H4 (cell line): Measurements from ENCODE around the gene NRXN3. TPM values are rescaled to one million over a fixed set of nuclear protein-coding genes. Genes with fewer than 3 reads are reported as not detected.
"Not testable (repeated sequence)": the region's sequence is repeated elsewhere in the genome, so short reads cannot be mapped to it uniquely, and the experiment has no call there.

ENCODE experiments used
- DNase-seq: peaks from one replicate; pipeline ENCODE4 v3.0.0-alpha.2; 2015; ENCODE audit warnings: low spot score
- total RNA-seq: library from RNA; depleted of rRNA; stranded (reverse); fragments of >200 nt; shearing (Covaris generic); gene quantifications from 2 replicates; pipeline ENCODE4 v1.2.3, GENCODE V29; 2014

Gene NRXN3
- total RNA-seq, 1 experiment from 2014 or later, result 0.37 TPM

DNA sequence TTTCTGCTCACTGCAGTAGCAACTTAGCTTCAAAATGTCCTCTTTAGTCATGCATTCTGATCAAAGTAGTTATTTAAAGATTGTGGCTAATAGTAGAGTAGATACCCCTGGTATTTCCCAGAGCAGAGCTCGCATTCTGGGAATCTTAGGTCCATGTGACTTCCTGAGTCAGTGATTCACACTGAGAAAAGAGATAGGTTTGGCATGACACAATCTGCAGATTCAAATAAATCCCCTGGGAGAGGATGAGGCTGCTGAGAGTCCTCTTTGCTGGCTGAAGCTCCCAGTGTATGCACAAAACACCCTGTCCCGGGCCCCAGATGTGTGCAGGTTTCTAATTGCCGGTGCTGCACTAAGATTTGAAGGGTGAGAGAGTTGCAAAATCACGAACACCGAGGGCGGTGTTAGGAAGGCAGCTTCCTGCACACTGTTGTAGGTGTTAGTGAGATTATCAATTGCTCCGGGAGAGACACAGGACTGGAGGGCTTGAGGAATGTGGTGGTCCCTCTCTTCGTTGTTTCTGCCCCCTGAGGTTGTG, 233.2 kb downstream of the NRXN3 start:
- no peak for DNase-seq

DNA sequence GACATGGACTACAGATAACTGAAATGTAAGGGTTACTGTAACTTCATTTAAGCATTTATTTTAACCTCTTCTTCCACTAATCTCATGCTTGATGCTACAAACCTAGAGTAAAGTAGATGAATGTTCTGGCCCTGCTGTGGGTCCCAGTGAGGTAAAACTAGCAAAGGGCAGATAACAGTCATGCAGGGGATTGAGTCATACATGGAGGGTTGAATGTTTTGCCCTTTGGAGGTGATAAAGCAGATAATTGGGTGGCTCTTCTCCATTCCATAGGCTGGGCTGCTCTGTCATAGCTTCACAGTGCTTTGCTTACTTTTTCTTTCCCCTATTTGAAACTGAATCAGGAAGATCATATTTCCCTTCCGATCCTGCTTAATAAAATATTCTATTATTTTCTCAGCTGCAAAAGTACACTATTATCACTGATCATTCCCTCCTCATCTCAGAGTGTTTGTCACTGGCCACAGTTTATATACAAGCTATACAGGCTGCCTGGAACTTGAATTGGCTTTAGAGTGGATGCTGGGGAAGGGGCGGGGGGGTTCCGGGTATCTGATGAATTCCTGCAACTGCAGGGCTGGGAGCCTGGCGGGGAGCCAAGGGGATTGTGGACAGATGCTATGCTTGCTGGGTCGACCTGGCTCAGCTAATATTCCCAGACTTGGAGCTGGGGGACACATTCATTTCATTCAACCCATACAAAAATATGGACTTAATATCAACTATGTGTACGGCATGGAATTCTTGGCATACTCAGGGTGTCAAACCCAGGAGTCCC, 235.1 kb downstream of the NRXN3 start:
- DNase-seq, result no peak

DNA sequence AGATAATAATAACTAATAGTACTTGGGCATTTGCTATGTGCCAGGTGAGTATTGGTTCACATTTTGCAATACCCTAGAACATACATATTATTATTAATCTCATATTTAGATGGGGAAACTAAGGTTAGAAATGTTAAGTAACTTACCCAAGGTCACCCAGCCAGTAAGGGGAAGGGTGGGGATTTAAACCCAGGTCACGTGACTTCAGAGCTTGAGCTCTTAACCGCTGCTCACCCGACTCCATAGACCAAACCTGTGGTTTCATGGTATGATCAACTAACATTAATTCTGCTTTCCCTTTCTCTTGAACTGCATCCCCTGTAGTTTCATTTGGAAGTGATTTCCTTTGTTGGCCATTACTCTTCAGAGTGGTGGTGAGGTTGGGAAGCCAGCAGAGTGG, 242.3 kb downstream of the NRXN3 start:
- DNase-seq, result no peak

DNA sequence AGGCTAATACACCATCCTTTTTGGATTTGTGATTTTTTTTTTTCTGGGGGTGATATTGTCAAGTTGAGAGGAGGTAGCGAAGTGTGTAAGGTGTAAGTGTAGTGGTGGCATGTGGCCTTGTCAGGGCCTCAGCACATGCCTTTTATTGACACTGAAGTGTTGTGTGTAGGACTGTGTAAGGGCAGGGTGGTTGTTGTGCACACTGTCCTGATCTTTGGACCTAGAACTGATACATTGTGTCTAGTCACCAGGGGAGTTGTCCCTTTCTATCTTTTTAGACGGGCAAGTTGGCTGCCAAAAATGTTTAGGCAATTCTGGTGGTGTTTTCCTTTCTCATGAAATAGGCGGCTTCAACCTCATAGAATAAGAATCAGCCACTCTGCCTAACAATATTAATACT, 244.0 kb downstream of the NRXN3 start:
- no peak for DNase-seq

DNA sequence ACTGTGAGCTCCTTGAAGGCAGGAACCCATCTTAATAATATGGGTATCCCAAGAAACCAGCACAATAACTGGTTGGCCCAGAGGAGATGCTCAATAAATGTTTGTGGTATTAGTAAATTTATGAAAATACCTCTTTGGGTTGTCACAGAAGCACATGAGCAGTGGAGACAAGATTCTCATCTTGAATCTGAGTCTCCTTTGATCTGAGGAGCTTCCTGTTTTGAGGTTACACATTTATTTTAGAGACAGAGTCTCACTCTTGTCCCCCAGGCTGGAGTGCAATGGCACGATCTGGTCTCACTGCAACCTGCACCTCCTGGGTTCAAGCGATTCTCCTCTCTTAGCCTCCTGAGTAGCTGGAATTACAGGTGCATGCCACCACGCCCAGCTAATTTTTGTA, 247.4 kb downstream of the NRXN3 start:
- no peak for DNase-seq

DNA sequence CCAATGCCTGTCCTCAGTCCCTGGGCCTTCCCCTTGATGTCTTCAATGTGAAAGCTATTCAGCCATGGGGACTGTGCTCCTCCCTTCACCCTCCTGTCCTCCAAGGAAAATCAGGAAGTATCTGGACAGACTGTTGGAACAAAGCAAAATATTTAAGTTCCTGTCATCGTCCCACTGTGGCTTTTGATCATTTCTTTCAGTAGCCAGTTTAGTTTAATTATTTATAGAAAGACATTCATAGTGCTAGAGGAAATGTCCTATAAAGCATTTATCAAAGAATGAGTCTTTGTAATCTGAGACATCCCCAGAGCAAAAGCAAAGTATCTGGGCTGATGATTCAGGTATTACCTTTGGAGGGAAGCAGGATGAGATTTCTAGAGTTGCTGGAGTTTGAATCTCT, 254.1 kb downstream of the NRXN3 start:
- DNase-seq, result no peak

DNA sequence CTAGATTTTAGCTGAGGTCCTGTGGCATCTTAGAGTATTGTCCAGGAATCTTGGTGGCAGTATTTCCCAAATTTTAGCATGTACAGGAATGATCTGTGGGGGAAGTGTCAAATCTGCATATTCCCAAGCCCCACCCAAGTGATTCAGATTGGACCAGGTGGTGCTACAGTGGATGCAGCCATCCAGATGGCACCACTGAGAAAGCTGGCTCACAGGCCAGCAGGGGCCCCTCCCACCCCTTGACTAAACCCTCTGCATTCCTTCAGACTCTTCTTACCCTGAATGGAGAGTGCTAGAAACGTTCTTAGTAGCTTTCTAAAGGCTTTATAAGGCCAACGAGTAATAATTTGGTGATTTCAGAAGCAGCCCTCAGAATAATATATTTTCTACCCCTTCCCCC, 255.2 kb downstream of the NRXN3 start:
- DNase-seq, result no peak

DNA sequence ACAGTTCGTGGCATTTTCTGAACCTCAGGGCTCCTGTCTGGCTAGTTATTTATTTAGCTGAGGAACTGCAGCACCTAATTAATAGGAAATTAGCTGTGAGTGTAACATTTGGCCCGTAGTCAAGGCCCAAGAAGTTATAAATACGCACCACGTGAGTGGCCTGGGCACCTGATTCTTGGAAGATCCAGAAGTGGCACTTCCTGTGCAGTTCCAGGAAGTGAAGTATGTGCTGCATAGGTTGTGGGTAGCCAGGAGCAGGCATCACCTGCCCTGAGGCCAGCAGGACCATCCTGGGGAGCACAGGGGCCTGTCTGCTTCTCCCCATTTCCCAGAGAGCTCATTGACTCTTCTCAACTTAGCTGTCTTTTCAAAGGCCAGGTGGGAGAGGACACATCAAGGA, 255.6 kb downstream of the NRXN3 start:
- no peak for DNase-seq

DNA sequence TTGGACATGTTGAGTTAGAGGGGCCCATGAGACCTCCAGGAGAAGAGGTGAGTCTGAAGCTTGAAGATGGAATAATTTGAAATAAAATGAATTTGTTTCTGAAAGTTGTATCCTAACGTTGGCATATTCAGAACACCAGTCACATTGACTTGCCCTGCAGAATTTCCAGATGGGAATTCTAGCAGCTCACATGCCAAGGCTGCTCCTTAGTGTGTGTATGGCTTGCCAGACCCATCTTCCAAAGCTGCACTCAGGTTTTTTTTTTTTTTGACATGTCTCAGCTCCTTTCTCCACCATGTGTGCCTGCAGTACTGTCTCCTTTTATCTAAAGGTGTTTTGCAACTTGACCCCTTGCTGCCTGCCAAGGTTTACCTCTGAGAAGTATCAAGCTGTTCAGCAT, 261.9 kb downstream of the NRXN3 start:
- DNase-seq, result no peak

DNA sequence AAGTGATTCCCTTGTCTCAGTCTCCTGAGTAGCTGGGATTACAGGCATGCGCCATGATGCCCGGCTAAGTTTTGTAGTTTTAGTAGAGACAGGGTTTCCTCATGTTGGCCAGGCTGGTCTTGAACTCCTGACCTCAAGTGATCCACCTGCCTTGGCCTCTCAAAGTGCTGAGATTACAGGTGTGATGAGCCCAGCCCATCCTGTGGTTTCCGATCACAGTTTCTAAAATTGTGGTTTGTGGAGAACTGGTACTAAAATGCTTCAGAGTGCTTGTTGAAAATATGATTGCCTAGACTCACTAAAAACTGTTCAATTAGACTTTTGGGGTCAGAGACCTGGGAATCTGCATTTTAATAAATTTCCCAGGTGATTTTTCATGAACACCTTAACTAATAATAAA, 267.3 kb downstream of the NRXN3 start:
- not testable (repeated sequence) for DNase-seq

DNA sequence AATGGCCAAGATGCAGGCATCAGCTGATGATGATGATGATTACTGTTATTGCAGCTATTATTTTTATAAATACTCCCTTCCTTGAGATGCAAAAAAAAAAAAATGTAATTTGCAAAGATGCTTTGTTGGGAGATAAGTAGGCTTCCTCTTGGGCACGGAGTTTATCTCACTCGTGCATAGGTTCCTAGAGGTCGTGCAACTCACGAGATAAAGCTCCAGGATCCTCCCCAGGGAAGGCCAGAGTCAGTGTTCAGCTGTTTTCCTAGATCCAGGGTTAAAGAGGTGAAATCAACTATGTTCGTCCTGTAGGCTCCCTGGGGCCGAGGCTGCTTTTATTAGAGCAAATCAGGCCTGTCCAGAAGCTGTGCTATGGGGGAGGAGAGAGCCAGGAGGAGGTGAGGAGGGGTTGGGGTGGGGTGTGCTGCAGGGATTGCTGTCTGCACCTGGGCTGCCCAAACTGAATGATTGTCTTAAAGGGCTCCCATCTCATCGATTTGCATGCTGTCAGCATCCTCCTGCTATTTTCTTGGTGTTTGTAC, 270.3 kb downstream of the NRXN3 start:
- no peak for DNase-seq

DNA sequence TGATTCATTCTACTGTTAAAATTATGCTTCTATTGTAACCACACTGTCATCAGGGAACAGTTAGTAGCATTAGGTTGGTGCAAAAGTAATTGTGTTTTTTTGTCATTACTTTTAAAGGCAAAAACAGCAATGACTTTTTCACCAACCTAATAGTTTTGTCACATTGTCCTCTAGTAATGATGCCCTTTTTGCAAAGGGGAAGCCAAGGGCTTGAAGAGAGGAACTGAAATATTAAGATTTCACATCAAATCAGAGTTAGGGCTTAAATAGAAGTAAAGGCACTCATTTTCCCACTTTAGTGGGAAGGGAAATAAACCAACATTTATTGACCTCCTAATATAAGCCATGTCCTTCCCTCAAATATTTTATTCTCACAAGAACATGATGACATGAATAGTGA, 273.7 kb downstream of the NRXN3 start:
- DNase-seq, result no peak

DNA sequence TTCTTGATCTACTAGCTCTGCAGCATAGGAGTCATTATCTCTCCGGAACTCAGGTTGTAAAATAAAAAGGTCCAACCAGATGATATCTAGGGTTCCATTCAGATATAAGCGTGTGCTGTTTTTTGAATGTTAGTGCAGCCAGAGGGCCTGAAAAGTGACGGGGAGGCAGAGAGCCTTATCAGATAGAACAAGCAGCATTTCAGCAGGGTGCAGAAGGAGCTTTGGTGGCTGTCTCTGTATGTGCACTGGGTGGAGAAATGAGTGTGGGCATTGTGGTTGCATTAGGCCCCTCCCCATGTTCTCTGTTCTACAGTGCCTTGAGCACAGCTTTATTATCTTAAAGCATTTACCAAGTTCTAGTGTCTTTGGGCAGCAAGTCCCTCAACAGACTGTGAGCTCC, 275.1 kb downstream of the NRXN3 start:
- DNase-seq, result no peak

DNA sequence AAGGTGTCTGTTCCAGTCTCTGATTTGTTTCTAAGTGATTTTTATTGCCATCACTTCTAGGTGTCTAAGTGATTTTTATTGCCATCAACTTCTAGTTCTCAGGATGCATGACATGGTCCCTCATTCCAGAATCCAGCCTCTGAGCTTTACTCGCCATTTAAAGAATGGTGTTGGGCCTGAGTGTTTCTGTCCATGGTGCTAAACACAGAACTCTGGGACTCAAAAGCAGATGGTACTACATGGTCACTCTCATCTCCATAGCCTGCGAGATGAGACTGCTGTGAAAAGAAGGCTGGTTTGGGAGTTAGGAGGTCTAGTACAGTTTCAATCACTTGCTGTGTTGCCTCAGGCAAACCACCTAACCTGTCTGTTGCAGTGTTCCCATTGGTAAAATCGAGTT, 276.6 kb downstream of the NRXN3 start:
- no peak for DNase-seq

DNA sequence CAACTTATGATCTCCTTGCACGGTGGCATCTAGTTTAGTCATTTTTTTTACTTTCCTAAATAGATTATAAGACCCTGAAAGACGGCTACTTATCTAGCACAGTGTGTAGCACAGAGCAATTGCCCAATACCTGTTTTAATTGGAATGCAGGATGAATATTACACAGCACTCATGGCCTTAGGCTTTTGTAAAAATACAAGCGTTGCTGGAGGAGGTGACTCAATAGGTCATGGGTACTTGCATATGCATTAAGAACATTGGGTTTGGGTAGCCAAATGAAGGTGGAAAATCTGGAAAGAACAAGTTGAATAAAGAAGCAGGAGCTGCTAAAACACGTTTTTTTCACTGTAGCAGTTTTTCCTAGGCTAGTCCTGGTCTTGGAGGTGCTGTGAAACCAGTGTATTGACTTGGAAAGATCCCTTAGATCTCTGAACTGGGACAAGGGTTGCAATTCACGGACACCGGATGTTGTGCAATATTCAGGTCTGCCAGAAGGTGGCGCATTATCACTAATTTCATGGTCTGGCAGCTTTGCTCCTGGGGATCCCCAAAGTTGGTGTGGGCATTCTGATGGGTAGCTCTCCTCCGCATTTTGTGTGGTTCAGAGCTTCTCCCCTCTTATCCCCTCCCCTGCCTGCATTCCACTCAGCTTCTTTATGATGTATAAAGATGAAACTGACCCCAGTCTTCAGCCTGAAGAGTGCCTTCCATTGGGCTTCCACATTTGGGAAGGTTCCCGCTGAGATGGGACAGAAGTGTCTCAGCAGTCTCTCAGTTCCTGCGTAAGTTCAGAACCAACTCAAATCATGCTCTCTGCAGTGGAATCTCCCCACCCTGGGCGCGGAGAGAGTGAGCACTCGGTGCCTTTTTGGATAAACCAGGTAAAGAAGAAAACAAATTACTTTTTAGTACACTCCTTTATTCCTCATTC, 278.3 kb downstream of the NRXN3 start:
- DNase-seq, result no peak

DNA sequence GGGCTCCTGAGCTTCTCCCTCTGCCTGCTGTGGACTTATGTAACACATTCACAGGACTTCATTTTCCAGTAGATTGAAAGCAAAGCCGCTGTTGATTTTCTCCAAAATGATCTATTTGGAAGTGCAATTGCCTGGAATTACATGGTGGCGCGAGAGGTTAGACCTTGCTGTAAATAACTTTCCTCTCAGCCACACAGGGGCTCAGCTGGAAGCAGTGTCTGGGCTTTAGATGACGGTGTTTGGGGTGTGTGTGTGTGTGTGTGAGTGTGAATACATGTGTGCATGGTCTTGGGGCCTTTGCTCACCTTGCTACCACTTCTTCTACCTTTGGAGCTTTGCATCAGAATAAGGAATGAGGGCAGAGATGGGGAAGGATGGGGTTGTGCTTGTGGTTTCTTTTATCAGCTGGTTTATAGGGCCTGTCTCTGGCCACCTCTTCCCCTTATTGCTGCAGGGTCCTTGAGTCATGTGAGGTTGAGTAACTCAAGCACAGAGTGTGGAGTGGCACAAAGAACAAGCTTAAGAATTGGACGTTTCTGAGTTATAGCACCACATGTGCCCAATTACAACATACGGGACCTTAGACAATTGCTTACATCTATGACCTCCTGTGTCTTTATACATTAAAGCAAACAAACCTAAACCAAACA, 280.6 kb downstream of the NRXN3 start:
- DNase-seq, result no peak

DNA sequence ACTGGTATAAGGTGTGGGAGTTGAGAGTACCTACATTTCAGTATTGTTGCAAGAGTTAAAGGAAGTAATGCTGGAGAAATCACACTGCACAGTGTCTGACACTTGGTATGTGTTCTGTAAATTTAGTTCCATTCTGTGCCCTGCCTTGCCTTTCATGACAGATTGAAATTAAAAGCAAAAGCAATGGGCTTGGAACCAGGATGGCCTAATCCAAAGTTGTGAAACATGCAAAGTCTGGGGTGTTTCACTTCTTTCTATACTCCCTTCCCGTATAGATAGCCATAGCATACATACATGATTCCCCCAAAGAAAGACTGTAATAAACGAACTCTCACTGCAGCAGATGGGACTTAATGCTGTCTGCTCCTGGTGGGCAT, 281.1 kb downstream of the NRXN3 start:
- DNase-seq, result no peak

DNA sequence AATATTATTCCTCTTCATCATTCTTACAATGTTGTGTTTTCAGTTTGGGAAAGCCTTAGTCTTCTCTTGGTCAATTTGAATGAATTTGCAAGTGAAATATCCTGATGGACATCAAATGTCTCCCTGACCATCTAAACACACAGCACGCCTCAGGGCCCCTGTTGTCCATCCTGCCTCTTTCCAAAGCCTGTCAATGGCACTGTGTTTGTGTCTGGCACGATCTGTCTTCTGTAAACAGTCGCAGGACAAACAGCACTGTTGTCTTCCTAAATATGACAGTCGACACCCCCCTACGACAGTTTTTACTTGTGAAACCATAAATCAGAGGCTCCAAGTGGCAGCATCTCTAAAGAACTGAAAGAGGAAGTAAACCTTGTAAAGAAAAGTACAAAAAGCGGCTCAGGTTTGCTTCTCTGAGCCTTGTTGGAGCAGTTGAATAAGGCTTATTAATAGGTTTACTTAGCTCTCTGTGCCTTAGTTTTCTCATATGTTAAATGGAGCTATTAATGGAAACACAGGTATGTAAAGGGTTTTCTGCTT, 285.8 kb downstream of the NRXN3 start:
- DNase-seq, result no peak

DNA sequence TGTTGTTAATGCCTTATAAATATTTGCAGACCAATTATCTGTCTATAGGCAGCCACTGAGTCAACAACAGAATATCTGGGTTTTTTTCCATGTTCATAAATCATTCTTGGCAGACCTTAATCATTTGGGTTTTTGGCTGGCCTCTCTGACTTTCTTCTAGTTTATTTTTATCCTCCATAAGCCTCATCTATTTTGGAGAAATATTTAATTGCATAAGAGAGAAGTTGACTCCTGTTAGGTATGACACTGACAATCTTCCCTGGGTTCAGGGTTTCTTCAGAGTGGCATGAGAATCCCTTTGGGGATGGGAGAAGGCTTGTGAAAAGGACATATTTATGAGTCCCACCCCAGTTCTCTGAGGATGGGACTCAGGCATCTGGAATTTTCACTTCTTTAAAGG, 299.8 kb downstream of the NRXN3 start:
- no peak for DNase-seq

DNA sequence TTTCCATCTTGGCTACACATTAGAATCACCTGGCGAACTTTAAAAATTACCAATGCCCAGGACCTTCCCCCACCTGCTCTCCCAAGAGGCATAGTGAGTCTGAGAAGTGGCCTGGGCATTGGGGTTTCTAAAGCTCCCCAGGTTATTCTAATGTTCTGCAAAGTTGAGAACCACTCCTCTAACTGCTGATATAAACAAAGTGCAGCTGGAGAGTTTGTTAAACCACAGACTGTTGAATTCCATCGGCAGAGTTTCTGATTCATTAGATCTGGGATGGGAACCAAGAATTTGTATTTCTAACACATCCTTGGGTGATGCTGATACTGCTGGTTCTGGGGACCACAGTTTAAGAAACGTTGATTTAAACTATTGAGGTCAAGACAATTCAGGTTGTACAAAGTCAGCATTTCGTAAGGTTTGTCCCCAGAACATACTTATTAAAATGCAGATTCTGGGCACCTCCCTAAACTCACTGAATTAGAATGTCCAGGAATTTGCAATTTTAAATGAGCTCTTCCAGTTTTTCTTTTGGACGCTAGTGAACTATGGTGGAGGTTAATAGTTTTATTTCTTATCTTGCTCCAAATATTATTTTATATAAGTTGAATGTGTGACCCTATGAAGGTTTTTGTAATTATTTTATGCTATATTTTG, 309.1 kb downstream of the NRXN3 start:
- DNase-seq, result no peak

DNA sequence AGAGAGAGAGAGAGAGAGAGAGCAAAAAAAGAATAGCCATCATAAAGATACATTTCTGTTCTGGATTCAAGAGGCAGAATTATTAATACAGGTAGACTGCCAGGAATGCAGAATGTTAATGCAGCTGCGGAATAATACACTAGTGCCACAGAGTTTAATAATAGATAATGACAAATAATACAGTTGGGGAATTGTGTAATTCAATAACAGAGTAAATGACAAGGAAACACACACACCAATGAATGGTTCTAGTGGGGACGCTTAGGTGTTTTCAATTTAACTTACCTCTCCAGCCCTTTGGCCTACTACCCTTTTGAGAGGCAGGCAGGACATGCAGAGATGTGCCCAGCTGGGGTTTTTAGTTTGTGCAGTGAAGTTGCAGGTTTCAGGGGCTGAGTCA, 313.9 kb downstream of the NRXN3 start:
- DNase-seq, result no peak
